Activated gamma-delta T cell treated with Interleukin-2 at 50 U/mL for 16 hours (primary cell): ENCODE data around the gene VTI1B.
"Not testable (repeated sequence)": the region's sequence is repeated elsewhere in the genome, so short reads cannot be mapped to it uniquely, and the experiment has no call there.

ENCODE experiments used
- DNase-seq: peaks from one replicate; pipeline ENCODE4 v3.0.0-alpha.2; 2020

Gene VTI1B

DNA sequence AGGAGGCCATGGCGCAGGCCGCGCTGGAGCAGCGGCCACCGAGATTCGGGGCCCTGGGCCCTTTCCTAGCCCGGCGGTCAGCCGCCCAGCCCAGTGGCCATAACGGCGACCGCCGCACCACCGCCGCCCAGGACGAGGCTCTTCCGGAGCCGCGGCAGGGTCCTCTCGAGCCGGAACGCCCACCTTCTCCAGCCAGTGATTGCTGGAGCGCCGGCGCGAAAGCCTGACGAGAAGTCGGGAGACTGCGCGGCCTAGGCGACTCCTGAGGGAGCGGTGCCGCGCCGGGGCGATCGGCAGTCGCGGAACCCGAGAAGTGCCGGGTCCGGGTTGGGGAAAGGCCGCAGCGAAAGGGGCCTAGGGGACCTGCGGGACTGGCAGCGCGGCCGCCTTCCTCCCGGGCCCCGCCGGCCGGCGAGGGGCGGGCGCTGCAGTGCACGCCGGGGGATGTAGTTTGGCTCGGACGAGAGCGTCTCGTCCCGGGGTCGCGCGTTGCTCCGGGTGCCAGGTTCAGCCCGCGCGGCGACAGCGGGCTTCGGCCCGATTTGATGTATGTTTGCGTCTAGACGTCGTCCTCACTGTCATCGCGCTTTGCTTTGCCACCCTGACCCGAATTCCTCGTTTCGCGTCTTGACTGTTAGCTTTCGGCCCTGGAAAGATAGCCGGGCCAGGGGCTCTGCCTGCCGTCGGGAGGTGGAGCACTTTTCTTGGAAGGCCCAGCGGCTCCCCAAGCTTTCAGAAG lies at the start of gene VTI1B:
TSS of gene VTI1B (minus strand) at position 153 of the 739 bp plus-strand sequence. CDS start at position 10, 143 bp downstream.
- DNase-seq = peak; percentile 73

- no peak for DNase-seq
Measured at GRCh38 chr14:67722293-67722692, 47.9 kb upstream of the VTI1B start.

DNA sequence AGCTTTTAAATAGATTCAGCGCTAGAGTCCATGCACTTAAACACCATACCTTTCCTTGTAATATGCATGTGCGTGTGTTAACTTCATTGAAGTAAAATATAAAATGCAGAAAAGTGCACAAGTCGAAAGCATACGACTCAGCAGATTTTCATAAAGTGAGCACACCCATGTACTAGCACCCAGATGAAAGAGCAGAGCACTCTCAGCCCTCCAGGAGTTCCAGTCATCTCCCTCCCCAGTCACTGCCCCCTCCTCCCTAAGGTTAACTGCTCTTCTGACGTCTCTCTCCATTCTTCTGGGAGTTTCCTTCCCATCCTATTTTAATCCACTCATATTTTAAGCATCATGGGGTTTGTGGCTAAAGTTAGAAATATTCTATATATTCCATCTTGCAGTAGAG lies 47.4 kb upstream of the VTI1B start:
- no peak for DNase-seq

DNA sequence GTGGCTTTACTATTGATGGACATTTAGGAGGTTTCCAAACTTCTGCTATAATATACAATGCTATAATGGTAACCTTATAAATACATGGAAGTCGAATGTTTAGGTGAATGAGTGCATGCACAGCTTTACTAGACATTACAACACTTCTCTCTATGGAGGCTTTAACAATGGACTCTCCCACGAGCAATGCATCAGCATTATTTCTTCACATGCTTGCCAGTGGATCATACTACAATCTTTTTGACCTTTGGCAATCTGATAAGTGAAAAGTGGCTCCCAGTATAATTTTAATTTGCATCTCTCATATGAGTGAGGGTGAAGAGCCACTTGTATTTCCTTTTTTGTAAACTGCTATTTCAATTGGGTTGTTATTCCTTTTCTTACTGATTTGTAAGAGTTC lies 45.4 kb upstream of the VTI1B start:
- DNase-seq = no peak

GRCh38 chr14:67719385-67719784 lies 45.0 kb upstream of the VTI1B start:
- not testable (repeated sequence) for DNase-seq

DNA sequence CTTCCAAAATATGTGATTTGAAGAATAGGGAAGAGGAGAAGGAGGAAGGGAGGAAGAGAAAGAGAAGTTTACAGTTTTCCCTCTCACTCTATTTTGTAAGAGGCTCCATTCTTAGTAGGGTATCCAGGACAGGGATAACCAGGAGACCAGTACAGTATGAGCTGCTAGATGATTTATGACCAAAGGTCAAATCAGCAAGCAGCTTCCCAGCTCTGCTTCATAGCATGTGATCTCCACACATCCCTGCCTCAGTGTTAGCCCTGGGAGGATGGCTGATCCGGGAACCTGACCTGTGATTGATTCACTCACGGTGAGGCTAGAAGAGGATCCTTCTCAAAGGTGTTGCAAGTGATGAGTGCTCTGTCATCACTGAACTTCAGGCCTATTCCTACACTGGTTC lies 43.8 kb upstream of the VTI1B start:
- no peak for DNase-seq

GRCh38 chr14:67717048-67717447 lies 42.6 kb upstream of the VTI1B start:
- DNase-seq = no peak

DNA sequence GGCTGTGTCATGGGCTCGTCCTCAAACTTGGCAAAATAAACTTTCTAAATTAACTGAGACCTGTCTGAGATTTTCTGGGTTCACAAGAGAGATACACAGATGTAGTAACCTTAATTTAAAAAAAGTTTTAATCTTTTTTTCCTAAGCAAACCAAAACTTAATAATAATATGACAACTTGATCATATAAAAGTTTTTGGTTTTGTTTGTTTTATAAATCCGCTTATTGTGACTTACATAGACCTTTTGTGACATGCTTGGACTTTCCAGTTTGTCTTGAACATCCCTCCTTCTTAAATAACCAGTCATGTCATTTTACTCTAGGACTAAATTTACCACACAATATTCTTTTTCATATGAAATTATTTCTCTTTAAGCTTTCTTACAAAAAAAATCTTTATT lies 35.8 kb upstream of the VTI1B start:
- DNase-seq = no peak

GRCh38 chr14:67709796-67710195 lies 35.4 kb upstream of the VTI1B start:
- DNase-seq = not testable (repeated sequence)

DNA sequence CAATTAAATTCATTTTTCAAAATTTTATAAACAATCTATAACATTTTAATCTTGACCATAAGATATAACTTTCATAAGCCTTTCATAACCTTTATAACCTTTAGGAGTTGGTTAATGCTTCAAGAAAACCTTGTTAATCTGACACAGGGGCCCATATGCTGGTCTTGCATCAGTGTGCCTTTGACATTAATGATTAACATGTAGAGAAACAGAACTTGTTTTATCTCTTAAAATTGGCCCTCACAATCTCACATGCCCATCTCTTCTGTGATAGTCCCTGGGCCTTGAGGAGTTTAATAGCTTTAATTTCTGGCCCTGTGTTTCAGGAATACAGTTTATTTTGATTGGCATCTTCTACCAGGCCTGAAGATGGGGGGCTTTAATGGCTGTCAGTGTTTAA lies 34.9 kb upstream of the VTI1B start:
- DNase-seq = not testable (repeated sequence)

GRCh38 chr14:67705211-67705610 lies 30.8 kb upstream of the VTI1B start:
- DNase-seq = no peak

DNA sequence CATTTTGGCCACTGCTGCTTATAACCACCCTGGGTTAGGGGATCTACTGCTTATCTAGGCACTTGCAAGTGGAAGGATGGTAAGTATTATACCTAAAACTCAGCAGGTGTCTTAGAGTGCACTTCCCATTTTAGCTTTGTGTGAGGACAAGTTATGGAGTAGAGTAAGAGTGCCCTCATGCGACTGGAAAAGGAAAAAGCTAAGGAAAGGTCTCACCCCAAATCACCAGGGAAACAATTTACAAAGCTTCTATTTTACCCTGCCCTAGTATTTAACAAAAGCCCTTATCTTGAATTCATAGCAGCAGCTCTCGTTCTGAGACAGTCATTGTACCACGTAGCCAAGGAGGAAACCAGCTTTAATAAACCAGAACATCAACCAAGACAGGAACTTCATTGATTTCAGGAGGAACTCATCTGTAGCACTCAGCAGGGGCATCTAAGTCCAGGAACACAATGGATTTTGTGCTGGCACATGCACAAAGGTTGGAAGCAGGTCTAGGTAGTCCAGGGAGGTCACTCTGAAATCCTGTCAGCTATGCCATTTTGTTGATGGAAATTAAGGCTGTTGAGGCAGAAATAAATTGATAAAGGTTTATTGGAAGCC lies 30.2 kb upstream of the VTI1B start:
- peak; percentile 23 for DNase-seq

DNA sequence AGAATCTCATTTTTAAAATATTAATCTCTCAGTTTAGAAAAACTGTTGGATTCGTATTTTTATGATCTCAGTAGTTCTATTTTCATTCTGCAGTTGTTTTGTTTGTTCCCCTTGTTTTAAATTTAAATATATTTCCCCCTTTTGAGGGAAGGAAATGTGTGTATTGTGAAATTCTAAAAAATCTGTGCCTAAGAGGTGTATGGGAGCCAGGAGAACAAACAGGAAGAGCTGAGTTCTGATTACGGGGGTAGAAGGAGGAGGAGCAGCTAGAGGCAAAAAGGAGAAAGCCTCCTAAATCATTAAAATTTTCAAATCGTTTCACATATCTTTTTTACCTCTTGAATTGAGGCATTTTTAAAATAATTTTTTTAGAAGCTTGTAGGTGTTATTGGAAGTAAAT lies 29.6 kb upstream of the VTI1B start:
- no peak for DNase-seq

- DNase-seq = not testable (repeated sequence)
Measured at GRCh38 chr14:67701492-67701891, 27.1 kb upstream of the VTI1B start, which contains the start of gene RDH12. TSS of gene RDH12 (plus strand) at chr14:67701886. CDS start at chr14:67722643, 20,757 bp downstream.

- DNase-seq = no peak
Measured at GRCh38 chr14:67698179-67698578, 23.7 kb upstream of the VTI1B start.

DNA sequence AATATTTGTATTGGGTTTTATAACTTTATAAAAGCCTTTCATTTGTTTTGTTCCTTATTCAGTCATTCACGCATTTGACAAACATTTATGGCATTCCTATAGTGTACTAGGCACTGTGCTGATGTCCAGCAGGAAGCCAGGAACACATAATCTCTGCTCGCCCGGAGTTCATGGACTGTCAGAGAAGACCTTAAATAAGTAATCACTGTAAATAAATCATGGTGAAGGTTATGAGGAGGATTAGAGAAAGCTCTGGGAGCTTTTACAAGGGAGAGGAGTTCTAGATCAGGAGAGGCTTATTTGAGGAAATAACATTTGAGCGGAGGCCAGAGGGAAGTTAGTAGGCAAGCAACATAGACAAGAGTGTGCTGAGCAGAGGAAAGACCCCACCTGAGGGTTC lies 22.6 kb upstream of the VTI1B start:
- DNase-seq = no peak

- DNase-seq = peak; percentile 76
Measured at GRCh38 chr14:67695394-67695949, 21.0 kb upstream of the VTI1B start, which contains the start of gene RDH11. TSS of gene RDH11 (minus strand) at chr14:67695764. CDS start at chr14:67695703, 61 bp downstream.

GRCh38 chr14:67694791-67695393 lies 20.5 kb upstream of the VTI1B start:
- DNase-seq = peak; percentile 54

DNA sequence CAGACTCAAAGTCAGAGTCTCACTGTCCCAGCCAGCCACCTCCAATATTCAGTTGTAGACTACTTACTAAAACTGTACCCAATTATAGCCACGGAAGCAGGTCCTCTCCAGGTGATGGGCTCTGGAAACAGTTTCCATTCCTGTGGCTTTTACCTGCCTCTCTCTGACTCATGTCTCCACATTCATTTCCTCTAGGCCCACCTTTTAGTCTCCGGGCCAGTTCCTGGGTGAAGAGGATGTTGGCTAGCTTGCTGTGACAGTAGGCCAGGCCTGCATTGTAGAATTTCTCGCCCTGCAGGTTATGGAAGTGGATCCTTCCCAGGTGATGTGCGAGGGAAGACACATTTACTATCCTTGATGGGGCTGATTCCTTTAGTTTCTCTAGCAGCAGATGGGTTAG lies 15.6 kb upstream of the VTI1B start:
- no peak for DNase-seq

GRCh38 chr14:67683842-67684241 lies 9.4 kb upstream of the VTI1B start:
- no peak for DNase-seq

- DNase-seq = no peak
Measured at GRCh38 chr14:67680941-67681340, 6.5 kb upstream of the VTI1B start.

DNA sequence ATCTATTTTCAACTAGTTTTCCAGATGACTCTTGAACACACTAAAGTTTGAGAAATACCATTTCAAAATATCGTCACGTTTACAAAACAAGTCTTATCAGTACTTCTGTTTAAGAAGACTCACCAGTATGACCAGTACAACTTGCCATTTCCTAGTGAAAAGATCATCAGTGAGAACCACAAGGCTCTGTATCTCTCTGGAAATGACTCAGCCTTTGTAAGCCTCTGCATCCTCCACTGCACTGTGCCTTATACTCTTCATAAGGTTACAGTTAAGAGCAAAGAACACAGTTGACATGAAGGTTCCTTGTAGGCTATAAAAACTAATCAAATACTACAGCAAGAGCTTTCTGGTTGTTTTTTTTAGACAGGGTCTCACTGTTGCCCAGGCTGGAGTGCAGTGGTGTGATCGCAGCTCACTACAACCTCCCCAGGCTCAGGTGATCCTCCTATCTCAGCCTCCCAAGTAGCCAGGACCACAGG lies 5.7 kb upstream of the VTI1B start:
- DNase-seq = no peak

GRCh38 chr14:67679006-67679405 lies 4.6 kb upstream of the VTI1B start:
- DNase-seq = no peak

GRCh38 chr14:67675219-67675582 lies 769 bp upstream of the VTI1B start:
- DNase-seq = no peak
